ENCODE measurements around the gene ADISSP.
A peak's percentile ranks its signal among the peaks of the same experiment; 100 is the strongest.
"Not testable (repeated sequence)": the region's sequence is repeated elsewhere in the genome, so short reads cannot be mapped to it uniquely, and the experiment has no call there.

The ADISSP gene

GRCh38 chr20:3797592-3798372, 30.2 kb upstream of the ADISSP start:
- DNase-seq (ENCODE audit: low read depth in 2 of 2): no peak

GRCh38 chr20:3797226-3797545, 29.6 kb upstream of the ADISSP start:
- DNase-seq (ENCODE audit: low read depth in 2 of 2): no peak

- no peak for DNase-seq (ENCODE audit: low read depth in 2 of 2)
Measured at GRCh38 chr20:3796477-3797225, 29.1 kb upstream of the ADISSP start.

GRCh38 chr20:3795511-3796468, 28.2 kb upstream of the ADISSP start, which contains the start of gene CDC25B:
Gene CDC25B, plus strand, starts transcription at chr20:3796310. Its CDS starts 222 bp downstream, at chr20:3796532.
- peak; percentile 83 to 85 for DNase-seq (ENCODE audit: low read depth in 2 of 2)

- DNase-seq (ENCODE audit: low read depth in 2 of 2): no peak
Measured at GRCh38 chr20:3794701-3795420, 27.3 kb upstream of the ADISSP start.

GRCh38 chr20:3794168-3794567, 26.6 kb upstream of the ADISSP start:
- DNase-seq (ENCODE audit: low read depth in 2 of 2): not testable (repeated sequence)

- DNase-seq (ENCODE audit: low read depth in 2 of 2): not testable (repeated sequence)
Measured at GRCh38 chr20:3789201-3789600, 21.6 kb upstream of the ADISSP start.

- no peak for DNase-seq (ENCODE audit: low read depth in 2 of 2)
Measured at GRCh38 chr20:3788685-3789155, 21.2 kb upstream of the ADISSP start.

GRCh38 chr20:3787324-3788014, 19.9 kb upstream of the ADISSP start:
- DNase-seq (ENCODE audit: low read depth in 2 of 2): no peak

GRCh38 chr20:3786665-3787323, 19.2 kb upstream of the ADISSP start, which contains the start of gene CENPB:
Gene CENPB, minus strand, starts transcription at chr20:3786740. Its CDS starts 257 bp downstream, at chr20:3786483.
- DNase-seq (ENCODE audit: low read depth in 2 of 2): peak; percentile 87 to 90

GRCh38 chr20:3786126-3786484, 18.6 kb upstream of the ADISSP start:
- no peak for DNase-seq (ENCODE audit: low read depth in 2 of 2)

GRCh38 chr20:3785240-3786125, 17.9 kb upstream of the ADISSP start:
- no peak for DNase-seq (ENCODE audit: low read depth in 2 of 2)

- no peak for DNase-seq (ENCODE audit: low read depth in 2 of 2)
Measured at GRCh38 chr20:3784863-3785239, 17.3 kb upstream of the ADISSP start.

- DNase-seq (ENCODE audit: low read depth in 2 of 2): no peak
Measured at GRCh38 chr20:3784216-3784853, 16.8 kb upstream of the ADISSP start.

- DNase-seq (ENCODE audit: low read depth in 2 of 2): no peak
Measured at GRCh38 chr20:3783511-3784195, 16.1 kb upstream of the ADISSP start.

GRCh38 chr20:3783068-3783489, 15.5 kb upstream of the ADISSP start:
- DNase-seq (ENCODE audit: low read depth in 2 of 2): no peak

GRCh38 chr20:3782597-3782996, 15.0 kb upstream of the ADISSP start:
- no peak for DNase-seq (ENCODE audit: low read depth in 2 of 2)
